NCI-H2227 (cell line): ENCODE measurements around the gene ICA1.

Experiments used
- DNase-seq: peaks from one replicate; lab custom pipeline; 2025; ENCODE audit not compliant: unreplicated experiment; lab: John Stamatoyannopoulos, UW

The ICA1 gene

DNA sequence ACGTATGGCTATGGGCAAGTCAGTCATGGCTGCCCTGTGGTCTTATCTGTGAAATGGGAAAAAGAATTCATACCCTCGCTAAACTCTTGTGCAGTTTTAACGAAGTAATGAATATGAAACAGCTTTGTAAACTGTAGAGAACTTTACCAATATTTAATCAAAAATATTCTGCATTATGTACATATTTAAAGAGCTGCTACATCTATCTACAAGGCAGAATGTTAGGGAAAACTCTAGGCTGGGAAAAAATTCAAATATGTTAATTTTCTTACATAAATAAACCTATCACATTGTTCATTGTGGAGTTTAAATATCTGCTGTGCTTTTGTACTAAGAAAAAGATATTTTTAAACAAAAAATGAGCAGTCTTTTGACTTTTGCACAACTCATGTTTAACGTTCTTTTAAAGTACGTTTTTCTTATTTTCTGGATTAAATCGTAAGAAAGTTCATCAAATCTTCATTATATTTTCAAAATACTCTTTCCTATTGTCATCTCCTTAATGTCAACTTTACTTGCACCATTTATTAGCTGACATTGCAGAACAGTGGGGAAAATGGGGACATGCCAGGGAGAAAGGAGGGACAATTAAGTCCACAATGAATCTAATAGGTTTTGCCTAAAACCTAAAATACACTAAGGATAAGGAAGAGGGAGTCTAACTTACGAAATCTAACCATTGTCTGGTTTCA is 57.5 kb downstream of the ICA1 start:
- no peak for DNase-seq

DNA sequence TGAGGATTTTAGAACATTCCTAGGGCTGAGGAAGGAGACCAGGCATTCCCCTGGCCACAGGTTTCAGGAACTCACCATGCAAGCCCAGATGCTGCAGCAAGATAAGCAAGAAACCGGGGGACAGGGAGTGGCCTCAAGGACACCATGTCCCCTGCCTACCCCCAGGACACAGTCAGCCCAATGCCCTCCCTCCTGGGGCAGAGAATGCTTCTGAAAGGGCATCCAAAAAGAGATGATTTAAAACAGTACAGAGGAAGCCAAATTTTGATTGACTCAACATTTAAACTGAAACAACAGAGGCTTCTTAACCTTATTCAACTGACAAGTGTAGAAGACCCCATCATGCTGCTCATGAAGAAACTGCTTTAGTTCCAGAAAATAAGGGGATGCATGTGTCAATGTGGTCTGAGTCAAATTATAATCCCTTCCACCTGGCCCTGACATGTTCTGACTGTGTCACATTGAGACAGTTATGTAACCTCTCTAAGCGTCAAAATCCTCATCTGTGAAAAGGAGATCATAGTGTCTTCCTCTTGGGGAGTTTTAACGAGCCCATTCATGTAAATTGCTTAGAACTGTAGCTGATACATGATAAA is 60.0 kb downstream of the ICA1 start:
- DNase-seq, result no peak

DNA sequence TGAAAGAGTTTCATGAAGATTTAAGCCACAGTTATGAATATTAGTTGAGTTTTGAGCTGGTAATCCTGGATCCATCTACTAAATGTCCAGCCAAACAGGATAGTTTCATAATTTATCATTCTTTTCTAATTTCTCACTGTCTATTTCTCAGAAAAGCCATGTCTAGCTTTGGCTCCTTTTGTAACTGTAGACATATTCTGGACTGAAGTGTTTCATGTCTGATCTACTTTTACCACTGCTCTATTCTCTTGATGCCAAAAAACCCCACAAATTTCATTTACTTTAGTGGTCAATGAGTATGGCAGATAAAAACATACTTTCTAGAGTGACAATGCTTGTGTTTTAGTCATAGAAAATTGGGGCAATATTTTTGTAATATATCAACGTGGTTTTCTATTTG is 61.2 kb downstream of the ICA1 start:
- no peak for DNase-seq

DNA sequence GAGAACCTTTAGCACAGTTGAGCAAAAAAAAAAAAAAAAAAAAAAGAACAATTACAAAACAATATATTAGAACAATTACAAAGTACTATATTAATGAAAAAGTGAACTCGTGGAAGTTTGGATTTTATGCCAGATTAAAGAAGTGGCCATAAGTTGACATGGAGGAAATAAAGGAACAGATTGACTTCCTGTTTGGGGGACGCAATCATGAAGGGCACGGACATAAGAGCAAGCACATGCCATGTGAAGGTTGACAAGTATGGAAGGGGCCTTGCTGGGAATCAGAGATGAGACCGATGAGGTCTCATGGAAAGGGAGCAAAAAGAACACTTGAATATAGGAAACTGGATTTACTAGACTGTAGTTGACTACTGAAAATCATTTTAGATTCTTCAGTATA is 61.7 kb downstream of the ICA1 start:
- DNase-seq, result no peak

DNA sequence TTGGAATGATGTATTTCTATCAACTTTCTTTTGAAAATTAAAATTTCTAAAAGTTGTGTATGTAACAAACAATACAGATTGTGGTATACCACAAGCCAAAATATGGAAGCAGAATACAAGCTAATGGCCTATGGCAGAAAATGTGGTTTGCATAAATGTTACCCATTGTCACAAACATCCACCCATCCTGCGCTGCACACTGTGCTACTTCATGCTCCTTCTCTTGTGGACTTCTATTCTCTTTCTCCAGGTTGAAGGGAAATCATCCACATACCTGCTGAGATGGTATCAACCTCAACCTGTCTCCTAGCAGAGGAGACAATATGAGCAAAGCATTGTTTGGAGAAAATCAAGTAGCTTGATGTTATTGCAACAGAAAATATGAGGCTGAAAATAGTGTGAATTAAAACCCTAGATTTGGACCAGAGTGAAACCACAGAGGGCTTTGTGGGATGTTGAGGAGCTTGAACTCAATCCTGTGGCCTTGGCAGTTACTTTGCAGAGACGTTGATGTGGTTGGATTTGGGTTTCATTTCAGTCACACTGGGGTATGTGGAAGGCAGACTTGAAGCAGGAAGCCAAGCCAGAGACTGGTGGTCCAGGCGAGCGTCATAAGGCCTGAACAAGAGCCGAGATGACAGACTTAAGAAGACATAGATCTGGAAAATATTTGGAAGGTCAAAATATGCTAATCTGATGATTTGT is 63.8 kb downstream of the ICA1 start:
- DNase-seq, result no peak

DNA sequence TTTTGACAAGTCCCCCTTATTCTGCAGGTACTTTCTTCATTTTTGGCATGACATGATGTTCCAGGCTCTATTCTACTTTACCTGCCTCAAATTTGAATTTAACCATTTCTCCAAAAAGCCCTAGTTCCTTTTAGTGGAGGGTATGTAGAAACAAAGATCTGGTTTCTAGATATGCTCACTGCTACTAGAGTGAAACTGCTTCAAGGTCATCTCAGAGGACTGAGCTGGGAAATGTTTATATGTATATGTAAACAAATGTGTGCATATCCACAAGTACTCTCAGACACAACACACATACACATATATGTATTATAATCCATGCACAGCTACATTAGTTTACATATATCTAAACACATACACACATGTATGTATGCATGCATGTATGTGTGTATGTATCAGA is 69.1 kb downstream of the ICA1 start:
- DNase-seq, result no peak

DNA sequence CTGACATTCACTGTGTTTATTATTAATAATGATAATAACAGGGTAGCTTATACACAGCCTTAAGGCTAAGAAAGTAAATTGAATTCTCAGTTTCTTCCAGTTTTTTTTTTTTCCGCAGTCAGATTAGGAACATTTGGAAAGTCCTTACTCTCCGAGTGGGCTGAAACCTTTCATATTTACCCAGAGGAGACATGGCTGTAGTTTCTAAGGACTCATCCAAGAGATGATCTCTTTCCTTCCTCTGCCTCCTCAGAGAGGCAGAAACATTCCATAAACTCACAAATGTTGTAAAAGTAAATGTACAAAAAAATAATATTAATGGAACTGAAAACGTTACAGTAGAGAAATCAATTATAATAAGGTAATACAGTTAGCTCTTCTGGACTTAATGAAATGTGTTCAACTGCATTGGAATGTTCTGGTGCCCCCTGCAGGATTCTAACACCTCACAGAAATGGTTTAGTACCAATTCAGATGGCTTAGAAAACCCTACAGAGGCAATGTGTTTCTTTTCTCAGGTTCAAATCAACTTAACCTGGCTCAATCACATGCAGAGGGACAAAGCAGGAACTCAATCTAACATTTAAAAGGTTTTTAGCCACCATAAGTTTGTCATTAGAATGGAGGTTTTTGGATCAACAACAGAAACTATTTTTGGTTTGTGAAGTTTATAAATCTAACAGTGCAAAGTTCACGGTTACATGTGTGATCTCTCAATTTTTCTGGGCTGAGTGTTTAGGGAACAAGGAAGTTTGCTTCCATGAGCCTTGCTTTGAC is 71.7 kb downstream of the ICA1 start:
- DNase-seq, result peak; percentile 48

DNA sequence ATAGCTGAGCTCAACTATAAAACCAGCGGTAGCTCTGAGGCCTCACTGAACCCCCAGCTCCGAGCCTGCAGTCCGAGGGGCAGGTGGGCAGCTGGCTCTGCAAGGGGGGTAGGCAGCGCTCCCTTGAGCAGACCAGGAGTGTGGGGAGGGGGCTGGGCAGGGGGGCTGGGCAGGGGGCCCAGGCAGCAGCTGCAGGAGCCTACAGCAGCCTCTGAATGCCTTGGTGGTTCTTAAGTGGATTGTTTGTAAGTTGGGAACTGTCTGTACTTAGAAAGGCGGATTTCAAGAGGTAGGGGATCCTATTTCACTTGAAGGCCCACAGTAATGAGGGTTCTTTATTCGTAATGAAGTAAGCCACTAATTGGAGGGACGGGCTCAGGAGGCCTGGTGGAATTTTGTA is 72.3 kb downstream of the ICA1 start:
- DNase-seq, result no peak

DNA sequence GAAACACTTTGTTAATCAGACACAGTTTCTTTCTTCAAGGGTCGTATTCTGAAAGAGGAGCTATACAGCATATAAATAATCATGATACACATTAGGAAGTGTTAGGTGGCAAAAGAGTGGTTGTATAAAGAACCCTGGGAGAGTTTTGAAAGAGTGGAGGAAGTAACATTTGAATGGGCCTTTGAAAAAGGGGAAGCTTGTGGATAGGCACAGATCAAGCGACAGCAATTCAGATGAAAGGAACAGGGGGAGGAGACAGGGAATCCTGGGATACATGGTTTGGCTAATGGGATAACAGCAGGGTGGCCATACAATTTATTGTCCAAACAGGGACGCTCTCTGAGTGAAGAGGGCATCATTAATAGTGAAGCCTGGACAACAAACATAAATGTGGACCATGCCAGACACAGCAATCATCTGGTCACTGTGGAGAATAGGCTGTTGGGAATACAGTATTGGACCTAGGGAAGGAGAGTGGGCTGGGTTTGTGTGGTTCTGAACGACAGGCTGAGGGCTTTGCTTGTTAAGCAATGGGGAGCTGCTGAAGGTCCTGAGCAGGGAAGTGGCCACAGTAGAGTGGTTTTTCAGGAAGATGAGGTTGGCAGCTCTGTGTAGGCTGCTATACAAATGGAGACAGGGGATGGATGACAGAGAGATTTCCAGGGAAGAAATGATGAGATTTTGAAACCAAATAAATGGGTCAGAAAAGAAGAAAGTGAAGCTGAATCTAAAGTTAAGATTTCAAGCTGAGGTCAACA is 75.9 kb downstream of the ICA1 start:
- DNase-seq, result peak; percentile 28

DNA sequence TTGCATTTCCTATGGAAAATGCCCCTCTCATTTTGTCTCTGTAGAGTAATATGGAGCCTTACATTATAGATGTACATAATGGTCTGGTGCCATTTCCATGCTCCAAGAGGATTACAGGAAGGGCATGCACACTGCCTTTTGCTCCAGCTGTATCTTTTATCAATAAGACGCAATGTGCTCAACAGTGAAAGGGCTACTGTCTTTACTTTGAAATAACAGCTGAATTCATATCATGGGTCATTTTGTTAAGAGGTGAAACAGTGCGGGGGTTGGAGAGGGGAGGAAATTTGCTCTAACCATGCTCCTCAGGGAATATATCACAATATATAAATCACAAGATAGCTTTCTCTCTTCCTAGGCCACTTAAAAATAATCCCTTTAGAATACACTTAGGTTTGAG is 77.7 kb downstream of the ICA1 start:
- peak; percentile 18 for DNase-seq

DNA sequence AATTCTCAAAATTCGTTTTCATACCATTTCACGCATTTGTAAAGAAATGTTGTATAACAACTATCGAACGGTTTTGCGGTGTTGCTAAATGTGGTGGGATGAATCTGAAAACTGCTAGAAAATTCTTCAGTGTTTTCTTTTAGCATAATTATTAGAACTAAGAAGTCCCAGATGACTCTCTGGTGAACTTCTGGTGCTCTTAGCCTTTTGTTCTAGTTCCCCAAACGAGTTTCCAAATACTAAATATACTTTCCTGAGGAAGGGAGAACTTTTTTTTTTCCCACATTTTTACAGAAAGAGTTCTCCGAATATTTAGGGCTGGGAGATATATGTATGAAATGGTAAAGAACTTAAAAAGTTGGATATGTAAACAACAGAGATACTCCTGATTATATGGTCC is 82.5 kb downstream of the ICA1 start:
- DNase-seq, result no peak

DNA sequence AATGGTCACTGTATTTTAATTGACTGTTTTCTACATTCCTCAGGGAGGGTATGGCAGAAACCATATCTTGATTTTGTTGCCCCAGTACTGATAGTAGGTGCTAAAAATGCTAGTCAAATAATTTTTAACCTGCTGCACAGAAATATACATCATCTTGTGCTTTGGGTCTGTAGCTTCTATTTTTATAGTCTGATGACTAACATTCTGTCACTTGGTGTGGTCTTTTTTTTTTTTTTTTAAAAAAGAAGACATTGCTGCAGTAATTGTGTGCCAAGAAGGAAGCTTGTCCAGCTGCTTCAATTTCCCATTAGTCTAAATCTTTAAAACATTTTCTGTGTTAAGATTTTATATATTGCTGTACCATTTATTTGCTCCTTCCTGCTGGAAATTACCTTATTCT is 83.6 kb downstream of the ICA1 start:
- no peak for DNase-seq

DNA sequence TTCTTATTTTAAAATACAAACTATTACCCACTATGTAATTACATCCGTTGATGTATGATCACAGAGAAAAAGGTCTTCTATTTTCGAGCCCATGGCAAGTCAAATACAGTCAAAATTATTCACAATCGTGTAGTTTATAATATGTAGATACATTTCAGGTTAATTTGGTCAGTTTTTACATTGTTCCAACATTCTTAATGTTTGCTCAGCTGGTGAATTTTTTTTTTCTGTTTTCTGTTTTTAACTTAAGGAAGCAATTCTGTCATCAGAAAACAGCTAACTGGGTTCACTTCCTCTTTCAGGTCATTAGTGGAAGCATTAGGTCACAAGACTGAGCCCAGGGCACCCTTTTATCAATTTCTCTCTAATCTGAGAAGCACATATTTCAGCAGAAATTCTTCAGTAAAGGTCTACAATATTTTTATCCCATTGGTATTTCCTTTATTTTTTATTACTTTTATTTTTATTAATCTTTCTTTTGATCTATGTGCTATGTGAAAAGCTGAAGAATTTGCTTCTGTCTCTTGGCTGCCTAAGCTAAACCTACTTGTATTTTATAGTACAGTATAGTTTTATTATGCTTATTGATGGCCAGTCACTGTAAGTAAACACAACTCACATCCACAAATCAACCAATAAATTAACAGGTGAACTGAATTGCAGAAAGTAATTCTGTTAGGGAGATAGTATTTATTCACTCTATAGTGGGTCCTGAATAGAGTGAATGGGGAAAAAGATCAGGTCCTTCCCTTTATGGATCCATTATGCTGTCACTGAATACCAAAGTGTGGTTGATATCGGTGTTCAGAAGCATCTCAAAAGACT is 84.6 kb downstream of the ICA1 start:
- DNase-seq, result no peak

DNA sequence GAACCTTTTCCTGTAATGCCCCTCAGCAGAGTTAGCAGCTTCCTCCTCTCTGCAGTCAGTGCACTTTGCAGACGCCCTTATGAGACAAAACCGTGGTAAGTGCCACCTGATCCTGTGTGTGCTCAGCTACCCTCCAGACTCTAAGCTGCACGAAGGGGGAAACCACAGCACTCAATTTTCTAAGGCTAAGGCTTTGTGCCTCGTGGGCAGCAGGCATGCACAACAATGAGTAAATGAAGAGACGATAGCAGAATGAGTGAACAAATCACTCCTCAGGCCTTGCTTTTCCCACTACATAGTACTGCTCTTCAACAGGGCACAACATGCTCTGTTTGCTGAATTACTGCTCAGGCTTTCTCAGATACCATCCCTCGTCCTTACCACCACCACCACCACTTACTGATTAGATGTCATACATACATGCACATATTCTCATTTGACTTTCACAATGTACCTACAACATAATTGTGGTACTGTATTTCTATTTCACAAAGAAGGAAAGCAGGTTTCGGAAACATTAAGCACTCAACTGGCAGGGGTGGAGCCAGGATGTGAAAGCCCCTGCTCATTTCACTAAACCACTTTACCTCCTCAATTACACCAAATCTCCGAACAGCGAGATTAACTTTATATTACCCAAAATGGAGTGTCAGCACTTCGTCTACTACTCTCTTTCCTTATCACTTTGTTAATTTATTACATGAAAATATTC is 85.4 kb downstream of the ICA1 start:
- DNase-seq, result no peak

DNA sequence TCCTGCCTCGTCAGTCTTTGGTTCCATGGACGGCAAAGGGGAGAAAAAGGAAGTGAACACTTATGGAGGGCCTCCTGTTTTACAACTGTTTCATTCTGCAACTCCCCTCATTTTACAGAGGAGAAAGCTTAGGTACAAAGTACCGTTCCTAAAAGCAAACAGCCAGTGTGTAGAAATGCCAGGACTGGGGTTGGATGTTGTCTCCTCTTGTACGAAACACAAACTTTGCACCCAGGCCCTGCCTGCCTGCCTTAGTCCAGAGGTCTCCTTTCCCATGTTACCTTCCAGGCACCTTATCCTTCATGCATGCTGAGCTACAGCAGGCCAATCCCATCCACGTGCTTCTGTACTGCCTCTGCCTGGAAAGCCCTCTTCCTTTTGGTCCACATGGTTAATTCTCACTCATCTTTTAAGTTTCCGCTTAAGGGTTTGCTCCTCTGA is 86.0 kb downstream of the ICA1 start:
- DNase-seq, result no peak

DNA sequence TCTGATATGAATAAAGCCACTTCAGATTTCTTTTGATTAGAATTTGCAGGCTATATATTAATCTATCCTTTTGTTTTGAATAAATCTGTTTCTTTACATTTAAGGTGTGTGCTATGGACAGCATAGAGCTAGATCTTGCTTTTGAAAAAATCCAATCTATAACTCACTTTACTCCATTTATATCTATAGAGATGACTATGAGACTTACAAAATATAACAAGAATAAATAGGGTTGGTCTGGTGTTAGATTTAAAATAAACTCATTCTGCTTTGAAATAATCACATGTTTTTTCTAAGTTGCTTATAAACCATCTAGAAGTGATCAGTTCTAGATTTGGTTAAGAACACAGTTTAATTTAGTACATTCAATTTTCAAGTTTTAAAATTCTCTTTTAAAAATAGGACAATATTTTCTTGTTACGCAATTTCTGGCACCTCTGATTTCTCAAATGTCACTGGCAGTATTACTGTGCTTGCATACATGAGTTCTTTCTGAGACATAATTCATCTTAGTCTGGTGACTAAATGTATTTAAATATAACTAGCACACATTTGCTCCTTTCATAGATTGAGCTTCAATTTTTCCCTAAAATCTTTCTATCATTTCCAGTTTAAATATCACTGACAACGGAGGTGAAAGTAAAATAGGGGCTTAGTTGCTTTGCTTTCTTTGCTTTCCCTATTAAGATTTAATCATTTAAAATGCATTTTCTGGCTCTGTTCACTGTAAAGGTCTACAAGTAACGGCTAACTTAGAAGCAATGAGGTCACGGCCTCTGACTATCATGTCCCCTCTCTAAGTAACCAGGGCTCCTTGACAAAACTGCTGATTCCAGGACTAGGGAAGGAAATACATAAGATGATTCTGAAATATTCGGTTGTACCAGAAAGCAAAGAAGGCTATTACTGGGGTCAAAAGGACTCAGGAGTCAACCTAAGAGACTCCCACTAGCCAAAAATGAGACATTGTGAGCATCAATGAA is 89.3 kb downstream of the ICA1 start:
- no peak for DNase-seq

DNA sequence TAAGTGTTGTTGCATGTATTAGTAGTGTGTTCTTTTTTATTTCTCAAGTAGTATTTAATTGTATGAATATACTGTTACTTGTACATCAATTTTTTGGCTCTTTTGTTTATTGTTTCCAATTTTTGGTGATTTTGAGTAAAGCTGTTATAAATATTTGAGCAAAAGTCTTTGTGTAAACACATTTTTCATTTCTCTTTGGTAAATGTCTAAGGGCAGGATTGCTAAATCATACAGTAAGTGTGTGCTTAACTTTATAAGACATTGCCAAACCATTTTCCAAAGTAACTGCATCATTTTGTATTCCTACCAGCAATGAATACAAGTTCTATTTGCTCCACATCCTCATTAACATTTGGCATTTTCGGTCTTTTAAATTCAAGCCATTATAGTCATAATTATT is 92.8 kb downstream of the ICA1 start:
- no peak for DNase-seq

DNA sequence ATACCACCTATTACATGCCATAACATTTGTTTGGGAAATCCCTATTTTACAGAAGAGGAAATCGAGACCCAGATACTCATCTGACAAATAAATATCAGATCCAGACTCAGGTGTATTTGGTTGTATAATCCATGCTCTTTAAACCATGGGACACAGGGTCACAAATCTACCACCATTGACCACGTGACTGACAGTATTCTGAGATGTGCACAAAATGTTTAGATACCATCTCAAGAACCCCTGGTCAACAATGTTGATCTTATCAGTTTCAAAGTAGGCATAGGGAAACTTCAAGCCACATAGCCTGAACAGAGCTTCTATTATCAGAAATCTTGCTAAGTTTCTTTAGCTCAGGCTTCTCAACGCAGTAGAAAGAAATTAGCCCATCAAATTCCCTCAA is 93.6 kb downstream of the ICA1 start:
- no peak for DNase-seq
